Smooth muscle cell (in vitro differentiated cells): ENCODE results near the gene PKLR. TPM values are rescaled to one million over a fixed set of nuclear protein-coding genes. Genes with fewer than 3 reads are reported as not detected.

Experiments used
- DNase-seq: peaks from one replicate; lab custom pipeline; 2025; ENCODE audit not compliant: unreplicated experiment; lab: John Stamatoyannopoulos, UW
- H2AFZ ChIP-seq: fragments of 200-600 bp; sonication (generic); 2 replicates; pipeline ENCODE4 v1.6.0; 2016; ENCODE audit warnings: antibody characterized with exemption, low read depth, mild to moderate bottlenecking
- H3F3A ChIP-seq: fragments of 200-600 bp; sonication (generic); 2 replicates; pipeline ENCODE4 v1.6.0; 2017; ENCODE audit warnings: antibody characterized with exemption, low read depth
- H3K27ac ChIP-seq: fragments of 200-600 bp; sonication (generic); 2 replicates; pipeline ENCODE4 v1.5.1; 2016; ENCODE audit warnings: low read depth, mild to moderate bottlenecking
- H3K27me3 ChIP-seq: fragments of 200-600 bp; sonication (generic); 2 replicates; pipeline ENCODE4 v1.6.1; 2016; ENCODE audit warnings: low read depth, mild to moderate bottlenecking
- H3K36me3 ChIP-seq: fragments of 200-600 bp; sonication (generic); 2 replicates; pipeline ENCODE4 v1.5.1; 2016; ENCODE audit warnings: low read depth
- H3K4me1 ChIP-seq: fragments of 200-600 bp; sonication (generic); 2 replicates; pipeline ENCODE4 v1.5.1; 2016; ENCODE audit warnings: low read depth
- H3K4me2 ChIP-seq: fragments of 200-600 bp; sonication (generic); 2 replicates; pipeline ENCODE4 v1.6.0; 2016; ENCODE audit warnings: mild to moderate bottlenecking
- H3K4me3 ChIP-seq: fragments of 200-600 bp; sonication (generic); 2 replicates; pipeline ENCODE4 v1.5.1; 2016; ENCODE audit warnings: mild to moderate bottlenecking
- H3K79me2 ChIP-seq: fragments of 200-600 bp; sonication (generic); 2 replicates; pipeline ENCODE4 v1.6.0; 2016; ENCODE audit warnings: low read depth, mild to moderate bottlenecking
- H3K9ac ChIP-seq: fragments of 200-600 bp; sonication (generic); 2 replicates; pipeline ENCODE4 v1.6.0; 2016; ENCODE audit warnings: low read depth
- H3K9me3 ChIP-seq: fragments of 200-600 bp; sonication (generic); replicated peaks from 2 replicates; pipeline ENCODE4 v1.5.1; 2016; ENCODE audit warnings: low read depth
- H4K20me1 ChIP-seq: fragments of 200-600 bp; sonication (generic); 2 replicates; pipeline ENCODE4 v1.6.0; 2016; ENCODE audit warnings: low read depth
- CTCF ChIP-seq: fragments of 200-600 bp; sonication (generic); IDR thresholded peaks from 2 replicates; pipeline ENCODE4 v1.5.1; 2017; ENCODE audit warnings: borderline replicate concordance, mild to moderate bottlenecking, antibody characterized with exemption; ENCODE audit not compliant: insufficient read depth, poor library complexity, severe bottlenecking
- WGBS: methylation state at CpG from one replicate; pipeline ENCODE4 v1.1.7; 2016; ENCODE audit warnings: low lambda C conversion rate; 5-methylcytosine and 5-hydroxymethylcytosine counted together
- polyA plus RNA-seq: library from polyadenylated mRNA; unstranded; fragments of >200 nt; fragmentation: Nextera tagmentation; extraction: Ambion mirVana; gene quantifications from 2 replicates; pipeline ENCODE4 v1.2.1, GENCODE V29; 2016
- total RNA-seq: library from RNA; depleted of rRNA; stranded (reverse); fragments of >200 nt; gene quantifications from 2 replicates; pipeline ENCODE4 v1.2.3, GENCODE V29; 2014

The PKLR gene
- total and polyA plus RNA-seq, 2 experiments from 2014 or later, result not detected

GRCh38 chr1:155319536-155319935 is 18.3 kb upstream of the PKLR start:
- H3K9me3 ChIP-seq, result no peaks in the 10 kb centered on the region
- no peak overlapping the region for H3K9ac ChIP-seq
- no peak overlapping the region for H3K4me2 ChIP-seq
- no peak for DNase-seq
- peaks cover 20% of the 10 kb centered on the region for H4K20me1 ChIP-seq
- H3F3A ChIP-seq, result peaks cover 10% of the 10 kb centered on the region
- H3K36me3 ChIP-seq, result no peaks in the 10 kb centered on the region
- no peaks in the 10 kb centered on the region for H3K27me3 ChIP-seq
- H3K79me2 ChIP-seq, result no peaks in the 10 kb centered on the region
- no peak overlapping the region for H3K4me3 ChIP-seq
- H3K4me1 ChIP-seq, result peaks cover 14% of the 10 kb centered on the region
- no peak overlapping the region for H3K27ac ChIP-seq
- no peak for TF ChIP-seq CTCF
- WGBS, result 92% methylated on average over 5 of the region's 5 CpGs
- no peak overlapping the region for H2AFZ ChIP-seq

GRCh38 chr1:155318082-155318481 is 16.8 kb upstream of the PKLR start:
- H2AFZ ChIP-seq, result no peak overlapping the region
- no peak overlapping the region for H3K9ac ChIP-seq
- no peaks in the 10 kb centered on the region for H3K9me3 ChIP-seq
- no peak for DNase-seq
- peaks cover 31% of the 10 kb centered on the region for H4K20me1 ChIP-seq
- 97% methylated on average over 9 of the region's 9 CpGs for WGBS
- H3K4me1 ChIP-seq, result peaks cover 14% of the 10 kb centered on the region
- H3K36me3 ChIP-seq, result no peaks in the 10 kb centered on the region
- no peaks in the 10 kb centered on the region for H3K79me2 ChIP-seq
- H3F3A ChIP-seq, result peaks cover 10% of the 10 kb centered on the region
- TF ChIP-seq CTCF, result no peak
- no peak overlapping the region for H3K4me2 ChIP-seq
- no peaks in the 10 kb centered on the region for H3K27me3 ChIP-seq
- no peak overlapping the region for H3K4me3 ChIP-seq
- H3K27ac ChIP-seq, result no peak overlapping the region

GRCh38 chr1:155316922-155317321 is 15.7 kb upstream of the PKLR start:
- no peak for TF ChIP-seq CTCF
- no peak overlapping the region for H3K9ac ChIP-seq
- H3K4me1 ChIP-seq, result peaks cover 9% of the 10 kb centered on the region
- H4K20me1 ChIP-seq, result peaks cover 33% of the 10 kb centered on the region
- H3F3A ChIP-seq, result peaks cover 10% of the 10 kb centered on the region
- no peak overlapping the region for H3K4me2 ChIP-seq
- H3K36me3 ChIP-seq, result no peaks in the 10 kb centered on the region
- H3K27ac ChIP-seq, result no peak overlapping the region
- peaks cover 5% of the 10 kb centered on the region for H3K79me2 ChIP-seq
- H3K9me3 ChIP-seq, result no peaks in the 10 kb centered on the region
- 93% methylated on average over 3 of the region's 3 CpGs for WGBS
- no peak overlapping the region for H3K4me3 ChIP-seq
- no peaks in the 10 kb centered on the region for H3K27me3 ChIP-seq
- H2AFZ ChIP-seq, result no peak overlapping the region
- no peak for DNase-seq

GRCh38 chr1:155313261-155313660 is 12.0 kb upstream of the PKLR start:
- Histone ChIP-seq H3K4me2 (no peak overlapping the region), H2AFZ (no peak overlapping the region), H3K4me3 (no peak overlapping the region), H3K4me1 (peaks cover 16% of the 10 kb centered on the region), H3K79me2 (peaks cover 37% of the 10 kb centered on the region), H3F3A (peaks cover 6% of the 10 kb centered on the region), H3K9me3 (no peaks in the 10 kb centered on the region), H3K27ac (no peak overlapping the region), H3K9ac (no peak overlapping the region), H3K36me3 (no peaks in the 10 kb centered on the region), H3K27me3 (no peaks in the 10 kb centered on the region), H4K20me1 (peaks cover 38% of the 10 kb centered on the region)
- 84% methylated on average over 8 of the region's 8 CpGs for WGBS
- no peak for TF ChIP-seq CTCF
- DNase-seq, result no peak
